H54 (cell line): Measurements from ENCODE around the gene MS4A18.
"Not testable (repeated sequence)": the region's sequence is repeated elsewhere in the genome, so short reads cannot be mapped to it uniquely, and the experiment has no call there.

Source experiments
- DNase-seq: peaks from one replicate; pipeline ENCODE4 v3.0.0; 2011; ENCODE audit warnings: low spot score, mixed read lengths; ENCODE audit not compliant: insufficient read length
- FAIRE-seq: peaks from 3 replicates; lab custom pipeline; 2011; peaks lifted over from hg19 to GRCh38; lab: Jason Lieb, UNC
- POLR2A ChIP-seq: IDR thresholded peaks from 2 replicates; pipeline ENCODE4 v1.6.1; 2011; ENCODE audit warnings: low read depth, mild to moderate bottlenecking, low read length

Gene MS4A18

GRCh38 chr11:60750911-60751310 is 26.4 kb downstream of the MS4A18 start:
- TF ChIP-seq POLR2A, result no peak
- DNase-seq (no peak), FAIRE-seq (no peak)

- no peak for TF ChIP-seq POLR2A
These were observed 28.8 kb downstream of the MS4A18 start for GRCh38 chr11:60753309-60753708.

GRCh38 chr11:60754887-60755286 is 30.4 kb downstream of the MS4A18 start:
- DNase-seq, result no peak
- FAIRE-seq, result no peak
- no peak for TF ChIP-seq POLR2A

More at GRCh38 chr11:60753309-60753708, 28.8 kb downstream of the MS4A18 start:
- DNase-seq, result no peak
- no peak for FAIRE-seq

GRCh38 chr11:60756307-60757032 is 31.9 kb downstream of the MS4A18 start, which contains the start of gene MS4A15:
Gene MS4A15, plus strand, starts transcription at chr11:60756867. Its CDS starts 6,867 bp downstream, at chr11:60763734.
- peak; percentile 28 for DNase-seq
- FAIRE-seq, result no peak
- no peak for TF ChIP-seq POLR2A

GRCh38 chr11:60757231-60757800 is 32.8 kb downstream of the MS4A18 start:
- no peak for TF ChIP-seq POLR2A
- no peak for FAIRE-seq
- DNase-seq, result no peak

- not testable (repeated sequence) for FAIRE-seq, DNase-seq
These were observed 34.2 kb downstream of the MS4A18 start for GRCh38 chr11:60758671-60759070.

GRCh38 chr11:60759438-60760225 is 35.1 kb downstream of the MS4A18 start:
- not testable (repeated sequence) for DNase-seq, FAIRE-seq

- no peak for FAIRE-seq
- no peak for DNase-seq
- no peak for TF ChIP-seq POLR2A
These were observed 37.1 kb downstream of the MS4A18 start for GRCh38 chr11:60761436-60762190.

GRCh38 chr11:60762851-60763691 is 38.6 kb downstream of the MS4A18 start:
- no peak for TF ChIP-seq POLR2A
- no peak for DNase-seq
- no peak for FAIRE-seq

- DNase-seq (no peak), FAIRE-seq (no peak)
- TF ChIP-seq POLR2A, result no peak
These were observed 39.3 kb downstream of the MS4A18 start for GRCh38 chr11:60763692-60764369.

GRCh38 chr11:60764879-60765278 is 40.4 kb downstream of the MS4A18 start:
- FAIRE-seq (no peak), DNase-seq (no peak)

GRCh38 chr11:60765355-60765754 is 40.8 kb downstream of the MS4A18 start:
- no peak for DNase-seq
- no peak for FAIRE-seq
- no peak for TF ChIP-seq POLR2A

More at GRCh38 chr11:60764879-60765278, 40.4 kb downstream of the MS4A18 start:
- no peak for TF ChIP-seq POLR2A
